GM12874 (cell line): ENCODE measurements around the gene CBFA2T2.

Experiments used
- CTCF ChIP-seq: IDR thresholded peaks from 2 replicates; pipeline ENCODE4 v1.5.1; 2011; ENCODE audit warnings: low read depth, mild to moderate bottlenecking, control low read depth, low read length, moderate library complexity; ENCODE audit not compliant: insufficient read depth

Gene CBFA2T2

GRCh38 chr20:33681288-33681687, 191.4 kb downstream of the CBFA2T2 start:
- TF ChIP-seq CTCF: no peak

GRCh38 chr20:33681728-33682353, 191.9 kb downstream of the CBFA2T2 start:
- no peak for TF ChIP-seq CTCF

- TF ChIP-seq CTCF: no peak
These were observed 194.8 kb downstream of the CBFA2T2 start for GRCh38 chr20:33684533-33685327.

GRCh38 chr20:33685328-33686099, 195.6 kb downstream of the CBFA2T2 start:
- no peak for TF ChIP-seq CTCF

GRCh38 chr20:33686100-33686983, 196.4 kb downstream of the CBFA2T2 start, which contains the start of gene E2F1:
Gene E2F1, minus strand, starts transcription at chr20:33686385. Its CDS starts 121 bp downstream, at chr20:33686264.
- peak; percentile 41 for TF ChIP-seq CTCF

GRCh38 chr20:33686984-33687366, 197.1 kb downstream of the CBFA2T2 start:
- no peak for TF ChIP-seq CTCF
